PC-3 (cell line): ENCODE data around the gene NOL6.
A peak's percentile ranks its signal among the peaks of the same experiment; 100 is the strongest.

ENCODE experiments used
- CTCF ChIP-seq: fragments of 300-600 bp; sonication (generic); conservative IDR thresholded peaks from 2 replicates; pipeline ENCODE4 v1.5.1; 2017; ENCODE audit warnings: antibody characterized with exemption, low read depth, mild to moderate bottlenecking, low read length
- EZH2 ChIP-seq: fragments of 300-600 bp; sonication (generic); IDR thresholded peaks from one replicate; pipeline ENCODE4 v1.6.1; 2017; ENCODE audit warnings: antibody characterized with exemption, mild to moderate bottlenecking, low read length; ENCODE audit not compliant: unreplicated experiment
- EZH2phosphoT487 ChIP-seq: fragments of 300-600 bp; sonication (generic); IDR thresholded peaks from 2 replicates; pipeline ENCODE4 v1.6.1; 2018; ENCODE audit warnings: mild to moderate bottlenecking, antibody characterized with exemption, low read length, borderline replicate concordance

GRCh38 chr9:33466565-33467495, 6.9 kb downstream of the NOL6 start:
- TF ChIP-seq CTCF (peak; percentile 80), EZH2 (no peak), EZH2phosphoT487 (no peak)
